ENCODE data around the gene SMIM29. TPM values are rescaled to one million over a fixed set of nuclear protein-coding genes. Genes with fewer than 3 reads are reported as not detected.

The SMIM29 gene
- polyA plus RNA-seq, 3 donors from 2014 or later = 86.1 to 101 (median 89.1) TPM

DNA sequence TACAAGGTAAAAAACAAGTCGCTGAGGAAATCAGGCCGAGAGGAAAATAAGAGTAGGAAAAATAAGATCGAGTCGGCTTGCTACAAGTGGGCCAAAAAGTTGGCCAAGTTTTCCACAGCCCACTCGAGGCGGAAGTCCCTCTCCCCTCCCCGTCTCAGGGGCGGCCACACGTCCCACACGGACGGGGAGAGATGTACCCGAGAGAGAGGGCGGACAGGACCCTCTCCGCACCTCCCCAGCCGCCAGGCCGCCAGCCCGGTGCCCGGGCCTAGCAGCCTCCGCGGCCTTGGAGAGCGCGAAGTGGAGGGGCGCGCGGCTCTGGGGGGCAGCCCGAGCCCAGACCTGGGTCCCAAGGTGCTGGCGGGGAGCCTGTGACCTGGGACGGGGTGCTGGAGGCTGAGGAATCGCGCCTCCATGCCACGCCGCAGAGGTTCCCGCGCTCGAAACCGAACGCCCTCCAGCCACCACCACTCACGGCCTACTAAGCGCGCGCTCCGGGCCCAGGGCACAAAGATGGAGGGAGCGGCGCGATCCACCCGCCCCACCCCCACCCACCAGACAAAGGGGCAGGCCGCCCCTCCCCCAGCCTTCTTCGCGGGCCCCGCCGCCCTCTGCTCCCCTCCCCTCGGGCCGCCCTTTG lies 14.0 kb downstream of the SMIM29 start:
- no peaks in the 10 kb centered on the region for H3K36me3 Mint-ChIP-seq
- DNase-seq = no peak
- H3K9me3 Mint-ChIP-seq = no peaks in the 10 kb centered on the region
- peak overlapping the region; percentile 36 to 88 (median 62) for H3K4me3 Mint-ChIP-seq
- peaks cover 7 to 22% (median 15%) of the 10 kb centered on the region in 3 donors for H3K27me3 Mint-ChIP-seq (ENCODE audit: low read depth in 3 of 3)
- peaks cover 23 to 26% of the 10 kb centered on the region in 2 donors for H3K4me1 Mint-ChIP-seq
- H3K27ac Mint-ChIP-seq = peak overlapping the region; percentile 64 to 85 (median 78)

- peak overlapping the region; percentile 64 to 85 (median 78) for H3K27ac Mint-ChIP-seq
- H3K27me3 Mint-ChIP-seq (ENCODE audit: low read depth in 3 of 3) = peaks cover 7 to 22% (median 15%) of the 10 kb centered on the region in 3 donors
Measured at GRCh38 chr6:34233867-34234266, 14.9 kb downstream of the SMIM29 start.

GRCh38 chr6:34232901-34233300 lies 15.9 kb downstream of the SMIM29 start:
- Mint-ChIP-seq H3K4me3 (no peak overlapping the region), H3K27ac (peak overlapping the region in 3 of 6 donors; percentile 7 to 47 (median 26))

More at GRCh38 chr6:34233867-34234266, 14.9 kb downstream of the SMIM29 start:
- no peak for DNase-seq
- Mint-ChIP-seq H3K9me3 (no peaks in the 10 kb centered on the region), H3K36me3 (no peaks in the 10 kb centered on the region), H3K4me1 (peaks cover 22 to 23% of the 10 kb centered on the region in 2 donors), H3K4me3 (peak overlapping the region in 3 of 5 donors; percentile 37 to 88 (median 73))

DNA sequence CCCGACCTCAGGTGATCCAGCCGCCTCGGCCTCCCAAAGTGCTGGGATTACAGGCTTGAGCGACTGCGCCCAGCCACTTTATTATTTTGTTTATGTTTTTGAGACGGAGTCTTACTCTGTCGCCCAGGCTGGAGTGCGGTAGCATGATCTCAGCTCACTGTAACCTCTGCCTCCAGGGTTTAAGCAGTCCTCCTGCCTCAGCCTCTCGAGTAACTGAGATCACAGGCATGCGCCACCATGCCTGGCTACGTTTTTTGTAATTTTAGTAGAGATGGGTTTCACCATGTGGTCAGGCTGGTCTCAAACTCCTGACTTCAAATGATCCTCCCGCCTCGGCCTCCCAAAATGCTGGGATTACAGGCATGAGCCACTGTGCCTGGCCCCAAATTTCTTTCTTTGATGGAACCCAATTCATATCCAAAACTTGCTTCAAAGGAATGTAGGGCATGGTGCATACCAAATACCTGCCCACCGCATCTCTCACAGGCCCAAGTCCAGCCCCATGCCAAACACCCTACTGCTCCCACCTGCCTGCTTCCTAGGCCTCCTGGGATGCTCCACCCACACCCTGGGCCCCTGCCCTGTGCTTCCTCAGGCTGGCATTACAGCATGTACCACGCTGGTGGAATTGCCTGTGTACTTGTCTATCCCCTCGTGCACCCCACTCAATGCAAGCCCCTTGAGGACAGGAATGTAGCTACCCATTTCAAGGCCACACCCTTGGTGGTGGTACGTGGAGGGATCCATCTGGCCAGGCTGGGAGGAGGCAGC lies 17.1 kb downstream of the SMIM29 start:
- no peak overlapping the region for H3K27ac Mint-ChIP-seq
- DNase-seq = no peak
- H3K4me3 Mint-ChIP-seq = no peak overlapping the region
- no peaks in the 10 kb centered on the region for H3K9me3 Mint-ChIP-seq
- no peaks in the 10 kb centered on the region for H3K36me3 Mint-ChIP-seq
- peaks cover 6 to 14% (median 10%) of the 10 kb centered on the region in 3 donors for H3K27me3 Mint-ChIP-seq (ENCODE audit: low read depth in 3 of 3)
- peaks cover 14% of the 10 kb centered on the region in 2 donors for H3K4me1 Mint-ChIP-seq

More at GRCh38 chr6:34232901-34233300, 15.9 kb downstream of the SMIM29 start:
- DNase-seq = no peak
- H3K36me3 Mint-ChIP-seq = no peaks in the 10 kb centered on the region
- H3K27me3 Mint-ChIP-seq (ENCODE audit: low read depth in 3 of 3) = peaks cover 7 to 17% (median 11%) of the 10 kb centered on the region in 3 donors
- peaks cover 14% of the 10 kb centered on the region in 2 donors for H3K4me1 Mint-ChIP-seq
- H3K9me3 Mint-ChIP-seq = no peaks in the 10 kb centered on the region

DNA sequence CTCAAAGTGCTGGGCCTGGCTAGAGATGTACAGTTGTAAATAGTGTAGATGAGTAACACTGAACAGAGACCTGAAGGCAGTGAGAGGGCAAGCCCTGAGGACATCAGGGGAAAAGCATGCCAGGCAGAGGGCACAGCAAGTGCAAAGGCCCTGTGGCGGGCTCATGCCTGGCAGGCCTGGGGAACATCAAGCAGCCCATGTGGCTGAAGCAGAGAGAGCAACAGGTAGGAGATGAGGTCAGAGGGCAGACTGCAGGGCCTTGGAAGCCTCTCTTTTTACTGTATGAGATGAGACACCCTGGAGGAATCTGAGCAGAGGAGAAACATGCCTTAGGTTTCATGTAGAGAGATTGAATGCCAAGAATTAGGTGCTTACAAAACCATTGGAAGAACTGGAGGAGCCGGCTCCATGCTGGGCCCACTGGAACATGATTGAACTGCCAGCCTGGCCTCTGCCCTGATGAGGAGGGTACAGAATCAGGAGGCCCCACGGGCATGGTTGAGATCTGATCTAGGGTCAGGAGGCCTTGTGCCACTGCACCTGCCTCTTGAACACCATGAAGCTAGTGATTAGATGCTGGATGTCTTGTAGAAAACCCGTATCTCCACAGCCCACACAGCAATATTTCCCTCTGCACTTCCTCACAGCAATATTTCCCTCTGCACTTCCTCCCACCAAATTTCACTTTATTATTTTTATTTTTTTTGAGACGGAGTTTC lies 18.0 kb downstream of the SMIM29 start:
- Mint-ChIP-seq H3K36me3 (no peaks in the 10 kb centered on the region), H3K4me3 (no peak overlapping the region), H3K4me1 (peaks cover 9 to 10% of the 10 kb centered on the region in 2 donors), H3K27ac (peak overlapping the region in 3 of 6 donors; percentile 14 to 56 (median 34)), H3K27me3 (ENCODE audit: low read depth in 3 of 3) (peaks cover under 1 to 4% (median 2%) of the 10 kb centered on the region in 3 donors), H3K9me3 (no peaks in the 10 kb centered on the region)
- DNase-seq = no peak

DNA sequence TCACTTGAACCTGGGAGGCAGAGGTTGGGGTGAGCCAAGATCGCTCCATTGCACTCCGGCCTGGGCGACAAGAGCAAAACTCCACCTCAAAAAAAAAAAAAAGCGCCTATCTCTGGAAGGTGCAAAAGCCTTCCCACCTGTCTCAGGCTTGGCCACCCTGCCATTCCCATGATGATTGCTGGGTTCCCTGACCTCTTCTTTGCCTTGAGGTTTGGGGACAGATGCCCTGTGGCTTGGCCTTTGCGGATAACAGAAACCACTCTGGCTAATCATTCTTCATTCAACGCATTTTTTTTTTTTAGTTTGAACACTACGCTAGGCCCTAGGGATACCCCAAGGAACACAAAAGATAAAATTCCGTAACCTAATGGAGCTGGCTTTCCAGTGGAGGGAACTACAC lies 18.9 kb downstream of the SMIM29 start:
- no peaks in the 10 kb centered on the region for H3K9me3 Mint-ChIP-seq
- H3K4me3 Mint-ChIP-seq = no peak overlapping the region
- H3K27ac Mint-ChIP-seq = peak overlapping the region in 1 of 6 donors; percentile 56
- peaks cover 9% of the 10 kb centered on the region in 2 donors for H3K4me1 Mint-ChIP-seq
- DNase-seq = no peak
- peaks cover 0 to 4% (median 2%) of the 10 kb centered on the region in 3 donors for H3K27me3 Mint-ChIP-seq (ENCODE audit: low read depth in 3 of 3)
- H3K36me3 Mint-ChIP-seq = no peaks in the 10 kb centered on the region

- no peaks in the 10 kb centered on the region for H3K9me3 Mint-ChIP-seq
- H3K27me3 Mint-ChIP-seq (ENCODE audit: low read depth in 3 of 3) = peaks cover 0 to 1% (median 0%) of the 10 kb centered on the region in 3 donors
- no peaks in the 10 kb centered on the region for H3K36me3 Mint-ChIP-seq
- DNase-seq = no peak
- peaks cover 6 to 14% of the 10 kb centered on the region in 2 donors for H3K4me1 Mint-ChIP-seq
- no peak overlapping the region for H3K4me3 Mint-ChIP-seq
- H3K27ac Mint-ChIP-seq = no peak overlapping the region
Measured at GRCh38 chr6:34227761-34228421, 20.9 kb downstream of the SMIM29 start.

GRCh38 chr6:34226731-34227586 lies 21.8 kb downstream of the SMIM29 start:
- Mint-ChIP-seq H3K36me3 (no peaks in the 10 kb centered on the region), H3K27me3 (ENCODE audit: low read depth in 3 of 3) (peaks cover 0 to 2% (median 0%) of the 10 kb centered on the region in 3 donors), H3K27ac (peak overlapping the region in 3 of 6 donors; percentile 49 to 80 (median 74)), H3K9me3 (no peaks in the 10 kb centered on the region), H3K4me1 (peaks cover 6 to 14% of the 10 kb centered on the region in 2 donors), H3K4me3 (no peak overlapping the region)
- no peak for DNase-seq

DNA sequence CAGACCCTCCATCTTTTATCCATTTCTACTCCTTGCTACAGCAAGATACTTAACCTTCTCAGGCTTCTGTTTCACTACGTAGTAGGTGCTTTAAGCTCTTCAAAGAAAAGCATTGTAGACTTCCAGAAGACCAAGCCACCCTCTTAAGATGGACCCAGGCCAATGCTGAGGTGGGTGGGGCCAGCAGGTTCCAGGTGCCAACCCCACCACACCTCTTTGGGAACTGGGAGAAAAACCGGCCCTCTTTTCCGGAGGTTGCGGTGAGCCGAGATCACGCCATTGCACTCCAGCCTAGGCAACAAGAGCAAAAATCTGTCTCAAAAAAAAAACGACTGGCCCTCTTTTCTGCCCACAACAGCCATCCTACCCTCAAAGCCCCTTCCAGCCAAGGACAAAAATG lies 22.7 kb downstream of the SMIM29 start:
- Mint-ChIP-seq H3K27ac (peak overlapping the region in 5 of 6 donors; percentile 24 to 97 (median 49)), H3K4me1 (peaks cover 6 to 14% of the 10 kb centered on the region in 2 donors), H3K27me3 (ENCODE audit: low read depth in 3 of 3) (peaks cover 0 to 2% (median 0%) of the 10 kb centered on the region in 3 donors), H3K4me3 (peak overlapping the region in 2 of 5 donors; percentile 6 to 8), H3K9me3 (no peaks in the 10 kb centered on the region), H3K36me3 (no peaks in the 10 kb centered on the region)
- no peak for DNase-seq

- Mint-ChIP-seq H3K27ac (peak overlapping the region in 5 of 6 donors; percentile 26 to 97 (median 82)), H3K4me1 (peaks cover 6 to 14% of the 10 kb centered on the region in 2 donors), H3K36me3 (no peaks in the 10 kb centered on the region), H3K27me3 (ENCODE audit: low read depth in 3 of 3) (peaks cover 0 to 2% (median 0%) of the 10 kb centered on the region in 3 donors), H3K9me3 (no peaks in the 10 kb centered on the region), H3K4me3 (peak overlapping the region in 2 of 5 donors; percentile 27 to 66)
- no peak for DNase-seq
Measured at GRCh38 chr6:34225551-34225950, 23.3 kb downstream of the SMIM29 start.

DNA sequence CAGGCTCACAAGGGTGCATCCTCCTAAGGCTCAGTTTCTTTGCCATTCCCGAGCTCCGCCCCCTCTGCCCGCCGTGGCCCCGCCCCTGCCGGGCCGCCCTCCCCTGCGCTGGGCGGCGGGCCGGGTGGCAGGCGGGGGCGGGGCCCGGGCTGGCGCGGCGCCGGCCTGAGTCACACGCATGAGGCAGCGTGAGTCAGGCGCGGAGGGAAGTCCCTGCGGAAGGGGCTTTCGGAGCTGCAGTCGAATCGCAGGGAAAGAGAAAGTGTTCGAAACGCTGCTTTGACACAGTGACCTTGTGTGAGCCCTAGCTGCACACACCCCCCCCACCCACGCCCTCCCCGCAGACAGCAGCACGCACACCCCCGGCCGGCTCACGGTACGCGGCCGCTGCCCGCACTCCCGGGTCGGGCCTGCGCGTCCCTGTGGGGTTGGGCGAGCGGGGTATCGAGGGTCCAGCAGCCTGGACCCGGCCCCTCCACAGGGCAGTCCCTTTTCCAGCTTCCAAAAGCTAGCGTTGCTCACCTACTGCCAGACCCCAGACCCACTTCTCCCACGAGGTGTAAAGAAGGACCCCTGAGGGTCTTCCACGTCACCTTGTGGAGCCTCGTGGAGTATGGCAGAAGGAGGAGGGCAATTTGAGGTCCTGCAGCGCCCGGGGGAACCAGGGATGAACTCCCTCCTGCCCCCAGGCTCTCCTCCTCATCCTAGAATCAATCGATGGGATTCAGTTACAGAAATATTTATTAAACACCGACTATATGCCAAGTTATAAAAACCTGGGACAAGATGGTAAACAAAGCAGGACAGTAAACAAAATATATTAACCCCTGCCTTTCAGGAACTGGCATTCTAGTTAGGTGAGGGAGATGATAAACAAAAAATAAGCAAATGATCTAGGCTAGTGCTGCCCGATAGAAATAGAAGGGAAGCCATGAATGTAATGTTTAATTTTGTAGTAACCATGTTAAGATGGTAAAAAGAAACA lies 24.6 kb downstream of the SMIM29 start:
- DNase-seq = peak; percentile 91 to 94 (median 94)
- Mint-ChIP-seq H3K9me3 (no peaks in the 10 kb centered on the region), H3K27ac (peak overlapping the region; percentile 83 to 98 (median 94)), H3K4me3 (peak overlapping the region; percentile 40 to 76 (median 68)), H3K36me3 (no peaks in the 10 kb centered on the region), H3K27me3 (ENCODE audit: low read depth in 3 of 3) (peaks cover 0 to 2% (median 0%) of the 10 kb centered on the region in 3 donors), H3K4me1 (peaks cover 6 to 14% of the 10 kb centered on the region in 2 donors)

Data from immature natural killer cell (primary cell).